ENCODE data around the gene TSFM. TPM values are rescaled to one million over a fixed set of nuclear protein-coding genes. Genes with fewer than 3 reads are reported as not detected.
"Not testable (repeated sequence)": the region's sequence is repeated elsewhere in the genome, so short reads cannot be mapped to it uniquely, and the experiment has no call there.

TSFM gene
- total RNA-seq, 1 experiment from 2014 or later = 67.8 TPM

DNA sequence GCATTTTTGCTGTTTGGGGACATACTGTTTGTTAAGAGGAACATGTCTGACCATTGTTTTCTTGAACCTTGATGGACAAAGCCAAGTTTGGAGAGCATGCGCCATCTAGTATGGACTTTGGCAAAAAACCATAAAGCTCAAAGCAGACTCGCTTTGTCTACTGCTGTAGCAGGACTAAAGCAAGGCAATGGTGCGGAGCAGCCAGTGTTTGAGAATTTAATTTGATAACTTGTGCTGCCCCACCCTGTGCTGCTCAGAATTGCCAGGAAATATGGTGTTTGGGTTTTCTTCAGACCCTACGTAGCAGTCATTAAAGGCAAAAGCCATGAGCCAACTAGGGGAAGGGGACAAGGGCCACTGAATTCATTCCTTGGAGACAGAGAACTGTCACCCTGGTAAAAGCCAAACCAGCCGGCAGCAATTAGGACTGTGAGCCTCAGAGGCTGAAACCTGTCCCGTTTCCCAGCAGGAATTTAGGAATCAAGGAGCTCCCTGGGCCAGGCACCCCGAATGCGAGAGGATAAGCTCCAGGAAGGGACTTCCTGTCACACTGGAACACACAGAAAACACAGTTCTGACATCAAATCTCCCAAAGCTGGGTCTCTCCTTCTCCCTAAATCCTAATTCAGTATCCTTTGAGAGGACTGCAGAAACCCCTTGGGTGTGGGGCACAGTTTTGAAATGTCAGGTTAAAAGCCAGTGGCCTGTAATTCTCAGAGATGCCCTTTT is 34.8 kb downstream of the TSFM start:
- Histone ChIP-seq H3K4me3 (ENCODE audit: insufficient read depth, low read depth, low read length) (no peak overlapping the region), H3K27me3 (ENCODE audit: control insufficient read depth, insufficient read depth, low read length) (no peaks in the 10 kb centered on the region), H3K36me3 (replicated peaks; ENCODE audit: control insufficient read depth, insufficient read depth, low read length) (peaks cover 2% of the 10 kb centered on the region; the same call in 1 of the 2 replicates)
- DNase-seq = no peak

DNA sequence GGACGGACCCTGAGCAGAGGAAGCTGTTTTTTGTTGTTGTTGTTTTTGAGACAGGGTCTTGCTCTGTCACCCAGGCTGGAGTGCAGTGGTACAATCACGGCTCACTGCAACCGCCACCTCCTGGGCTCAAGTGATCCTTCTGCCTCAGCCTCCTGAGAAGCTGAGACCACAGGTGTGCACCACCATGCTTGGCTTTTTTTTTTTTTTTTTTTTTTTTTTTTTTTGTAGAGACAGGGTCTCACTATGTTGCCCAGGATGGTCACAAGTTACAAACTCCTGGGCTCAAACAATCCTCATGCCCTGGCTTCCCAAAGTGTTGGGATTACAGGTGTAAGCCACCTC is 35.4 kb downstream of the TSFM start:
- H3K27me3 ChIP-seq (ENCODE audit: control insufficient read depth, insufficient read depth, low read length); DNase-seq; H3K4me3 ChIP-seq (ENCODE audit: insufficient read depth, low read depth, low read length); H3K36me3 ChIP-seq (replicated peaks; ENCODE audit: control insufficient read depth, insufficient read depth, low read length): not testable (repeated sequence)

DNA sequence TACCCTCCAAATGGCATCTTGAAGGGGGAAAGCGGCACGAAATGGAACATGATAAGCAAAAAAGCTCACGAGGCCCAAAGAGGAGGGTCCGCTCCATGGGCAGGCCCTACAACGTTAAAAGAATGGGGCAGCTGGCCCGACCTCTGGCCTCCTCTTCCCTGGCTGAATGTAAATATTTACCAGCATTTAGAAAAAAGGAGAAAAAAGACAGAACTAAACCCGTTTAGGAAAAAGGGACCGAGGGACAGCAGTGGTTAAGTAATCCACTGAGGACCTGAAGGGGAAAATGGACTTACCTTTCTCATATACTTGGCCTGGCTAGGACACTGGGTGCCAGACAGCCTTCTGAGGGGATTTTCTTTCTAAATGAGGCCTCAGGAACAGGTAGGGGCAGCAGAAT is 37.5 kb downstream of the TSFM start:
- H3K36me3 ChIP-seq (replicated peaks; ENCODE audit: control insufficient read depth, insufficient read depth, low read length) = peaks cover 26% of the 10 kb centered on the region
- DNase-seq; H3K27me3 ChIP-seq (ENCODE audit: control insufficient read depth, insufficient read depth, low read length); H3K4me3 ChIP-seq (ENCODE audit: insufficient read depth, low read depth, low read length): not testable (repeated sequence)

DNA sequence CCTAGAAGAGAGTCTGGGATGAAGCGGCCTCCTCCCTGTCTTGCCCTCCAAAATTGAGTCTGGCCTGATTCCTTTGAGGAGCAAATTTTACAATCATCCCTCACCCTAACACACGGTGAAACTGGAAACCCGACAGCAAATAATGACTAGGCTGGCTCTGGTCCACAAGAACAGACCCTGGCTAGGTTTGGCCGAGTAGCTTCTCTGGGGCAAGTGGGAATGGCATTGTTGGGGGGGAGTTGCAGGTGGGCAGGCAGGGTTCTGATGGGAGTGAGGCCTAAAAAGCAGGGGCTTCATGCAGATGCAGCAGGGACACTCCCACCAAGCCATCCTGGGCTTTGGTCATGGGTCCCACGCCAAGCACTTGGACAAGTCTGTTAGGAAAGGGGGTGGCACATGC is 38.4 kb downstream of the TSFM start:
- H3K36me3 ChIP-seq (replicated peaks; ENCODE audit: control insufficient read depth, insufficient read depth, low read length) = peaks cover 33% of the 10 kb centered on the region
- H3K4me3 ChIP-seq (ENCODE audit: insufficient read depth, low read depth, low read length); H3K27me3 ChIP-seq (ENCODE audit: control insufficient read depth, insufficient read depth, low read length); DNase-seq: not testable (repeated sequence)

DNA sequence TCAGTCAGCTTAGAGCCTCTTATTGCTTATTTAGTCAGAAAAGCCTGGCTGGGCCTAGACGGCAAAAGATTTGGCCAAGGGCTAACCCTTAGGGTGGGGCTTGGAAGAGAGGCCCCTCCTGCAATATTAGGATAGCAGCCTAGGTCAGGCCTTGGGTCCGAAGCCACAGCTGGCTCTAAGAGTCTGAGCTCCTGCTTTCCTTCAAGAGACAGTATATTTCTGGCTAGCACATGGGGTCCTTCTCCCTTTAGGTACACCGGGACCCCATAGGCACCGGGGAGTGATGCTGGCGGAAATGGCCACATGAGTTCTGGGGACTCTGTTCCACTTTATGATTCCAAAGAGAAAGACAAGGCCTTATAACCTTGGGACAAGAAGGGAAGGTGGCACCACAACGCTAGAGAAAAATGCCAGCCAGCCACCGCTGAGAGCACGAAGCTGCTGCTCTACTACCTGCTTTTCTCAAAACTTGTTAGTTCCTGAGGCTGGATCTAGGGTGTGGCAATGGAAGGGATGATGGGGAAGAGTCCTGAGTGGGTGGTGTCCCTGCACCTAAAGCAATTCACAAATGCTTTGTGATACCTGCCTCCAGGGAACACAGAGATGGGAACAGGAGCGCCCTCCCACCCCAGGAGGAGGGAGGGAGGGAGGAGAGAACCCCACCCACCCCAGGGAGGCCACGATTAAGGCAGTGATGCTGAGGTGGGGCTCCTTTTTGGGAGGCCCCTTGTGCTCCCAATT is 39.1 kb downstream of the TSFM start:
- H3K4me3 ChIP-seq (ENCODE audit: insufficient read depth, low read depth, low read length) = no peak overlapping the region
- H3K36me3 ChIP-seq (replicated peaks; ENCODE audit: control insufficient read depth, insufficient read depth, low read length) = peaks cover 40% of the 10 kb centered on the region
- DNase-seq = no peak
- H3K27me3 ChIP-seq (ENCODE audit: control insufficient read depth, insufficient read depth, low read length) = no peaks in the 10 kb centered on the region

DNA sequence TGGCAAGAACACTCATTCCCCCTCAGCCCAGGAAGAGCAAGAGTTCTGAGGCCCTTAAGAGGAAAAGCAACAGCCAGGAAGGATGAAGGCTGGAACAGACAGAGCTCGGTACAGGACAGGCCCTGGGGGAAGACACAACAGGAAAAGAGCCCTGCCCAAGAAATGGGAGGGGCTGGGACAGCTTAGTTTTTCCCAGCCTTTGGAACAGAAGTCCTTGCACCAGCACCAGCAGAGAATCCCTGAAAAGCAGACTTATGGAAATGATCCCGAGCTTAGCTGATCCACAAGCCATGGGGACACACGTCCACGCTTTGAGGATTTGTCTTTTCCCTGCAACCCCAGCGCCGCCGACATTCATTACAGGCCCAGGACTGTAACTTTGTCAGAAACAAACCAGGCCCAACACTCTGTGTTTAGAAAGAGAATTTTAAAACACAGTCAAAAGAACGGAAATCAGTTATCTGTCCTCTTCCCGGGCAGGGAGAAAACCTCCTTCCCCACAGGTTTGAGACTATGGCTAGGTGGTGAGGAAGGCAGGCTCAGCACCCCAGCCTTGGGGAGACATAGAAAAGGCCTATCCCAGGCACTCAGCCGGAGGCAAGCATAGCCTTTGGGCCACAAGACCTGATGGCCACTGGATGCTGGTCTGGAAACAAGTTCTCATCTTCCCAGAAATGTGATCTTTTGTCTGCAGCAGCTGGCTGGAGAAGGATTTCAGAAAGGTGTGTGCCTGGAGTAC is 40.0 kb downstream of the TSFM start:
- no peak for DNase-seq
- H3K27me3 ChIP-seq (ENCODE audit: control insufficient read depth, insufficient read depth, low read length) = no peaks in the 10 kb centered on the region
- H3K4me3 ChIP-seq (ENCODE audit: insufficient read depth, low read depth, low read length) = no peak overlapping the region
- H3K36me3 ChIP-seq (replicated peaks; ENCODE audit: control insufficient read depth, insufficient read depth, low read length) = peaks cover 48% of the 10 kb centered on the region

DNA sequence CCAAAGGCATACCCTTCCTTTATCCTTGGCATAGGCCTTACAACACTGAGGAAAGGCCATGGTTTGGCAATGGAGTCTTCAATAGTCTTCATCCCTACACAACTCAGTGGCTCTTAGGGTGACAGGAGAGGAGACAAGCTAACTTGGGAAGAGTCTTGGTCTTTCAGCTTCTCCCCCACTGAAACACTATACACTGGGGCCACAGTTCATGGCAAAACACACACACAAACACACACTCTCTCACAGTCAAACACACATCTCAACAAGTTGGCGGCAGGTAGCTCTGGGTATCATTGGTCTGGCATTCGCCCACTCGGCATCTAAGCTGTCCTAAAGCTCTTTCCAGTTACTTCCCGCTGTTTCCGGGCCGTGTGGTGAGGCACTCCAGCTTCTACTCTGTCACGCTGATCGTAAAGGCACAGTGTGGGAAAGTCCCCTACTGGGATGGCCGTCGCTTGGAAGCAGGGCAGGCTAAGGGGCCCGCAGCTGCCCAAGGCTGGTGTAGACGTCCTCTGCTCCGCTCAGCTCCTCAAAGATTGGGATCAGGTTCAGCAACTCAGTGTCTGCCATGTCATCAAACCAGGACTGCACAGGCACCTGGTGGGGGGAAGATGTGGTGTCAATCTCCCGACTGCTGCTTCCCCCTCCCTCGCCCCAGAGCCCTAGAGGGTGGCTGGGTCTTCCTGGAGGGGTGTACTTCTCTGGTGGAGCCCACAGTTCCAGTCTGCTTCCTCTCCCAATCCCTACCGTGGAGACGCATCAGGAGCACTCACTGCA is 40.7 kb downstream of the TSFM start:
- DNase-seq = no peak
- H3K27me3 ChIP-seq (ENCODE audit: control insufficient read depth, insufficient read depth, low read length) = no peaks in the 10 kb centered on the region
- no peak overlapping the region for H3K4me3 ChIP-seq (ENCODE audit: insufficient read depth, low read depth, low read length)
- H3K36me3 ChIP-seq (replicated peaks; ENCODE audit: control insufficient read depth, insufficient read depth, low read length) = peaks cover 52% of the 10 kb centered on the region

DNA sequence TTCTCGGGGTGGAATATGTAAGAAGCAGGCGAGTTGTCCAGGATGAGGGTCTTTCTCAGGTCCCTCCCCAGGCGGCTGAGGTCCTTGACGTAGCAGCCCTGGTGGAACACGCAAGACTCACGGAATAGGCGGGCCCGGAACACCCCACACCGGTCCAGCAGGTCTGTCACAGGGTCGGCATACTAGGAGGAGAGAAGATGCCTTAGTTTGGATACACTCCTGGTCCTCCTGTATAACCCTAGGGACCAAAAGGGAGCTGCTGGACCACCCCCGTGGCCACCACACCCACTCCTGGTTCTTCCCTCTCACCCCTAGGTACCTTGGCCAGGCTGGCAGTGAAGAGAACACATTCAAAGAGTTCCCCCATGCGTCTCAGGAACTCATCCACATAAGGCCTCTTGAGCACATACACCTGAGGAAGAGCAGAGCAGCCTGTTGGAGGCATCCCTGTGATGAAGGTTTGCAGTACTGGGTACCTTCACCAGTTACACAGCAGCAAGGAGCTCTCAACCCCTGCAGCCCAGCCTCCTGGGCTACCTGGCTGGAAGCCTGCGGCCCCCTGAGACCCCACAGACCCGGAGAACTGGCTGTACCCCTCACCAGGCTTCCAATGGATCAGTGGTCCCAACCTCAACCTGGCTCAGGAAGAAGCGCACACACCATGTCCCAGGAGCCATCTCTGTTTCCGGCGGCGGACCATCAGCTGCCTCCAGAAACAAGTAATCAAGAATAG is 41.5 kb downstream of the TSFM start:
- H3K4me3 ChIP-seq (ENCODE audit: insufficient read depth, low read depth, low read length) = no peak overlapping the region
- no peak for DNase-seq
- H3K27me3 ChIP-seq (ENCODE audit: control insufficient read depth, insufficient read depth, low read length) = no peaks in the 10 kb centered on the region
- peaks cover 58% of the 10 kb centered on the region for H3K36me3 ChIP-seq (replicated peaks; ENCODE audit: control insufficient read depth, insufficient read depth, low read length)

DNA sequence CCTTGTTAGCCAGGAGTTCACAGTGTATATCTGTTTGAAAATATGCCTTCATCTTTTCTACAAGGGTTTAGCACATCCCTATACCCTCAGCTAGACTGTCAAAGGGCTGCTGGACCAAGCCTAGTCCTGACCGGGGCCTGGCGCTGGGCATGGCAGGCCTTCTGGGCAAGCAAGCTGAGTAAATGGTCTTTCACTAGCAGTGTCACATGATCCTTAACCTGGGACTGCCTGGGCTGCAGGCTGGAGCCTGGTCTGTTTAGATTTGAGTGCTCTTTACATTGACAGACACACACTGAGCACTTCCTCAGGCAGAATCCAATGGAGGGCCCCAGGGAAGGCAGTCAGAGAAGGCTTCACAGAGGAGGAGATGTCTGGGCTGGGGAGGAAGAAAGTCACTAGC is 42.9 kb downstream of the TSFM start:
- Histone ChIP-seq H3K36me3 (replicated peaks; ENCODE audit: control insufficient read depth, insufficient read depth, low read length) (peaks cover 63% of the 10 kb centered on the region), H3K27me3 (ENCODE audit: control insufficient read depth, insufficient read depth, low read length) (no peaks in the 10 kb centered on the region)
- DNase-seq = no peak

DNA sequence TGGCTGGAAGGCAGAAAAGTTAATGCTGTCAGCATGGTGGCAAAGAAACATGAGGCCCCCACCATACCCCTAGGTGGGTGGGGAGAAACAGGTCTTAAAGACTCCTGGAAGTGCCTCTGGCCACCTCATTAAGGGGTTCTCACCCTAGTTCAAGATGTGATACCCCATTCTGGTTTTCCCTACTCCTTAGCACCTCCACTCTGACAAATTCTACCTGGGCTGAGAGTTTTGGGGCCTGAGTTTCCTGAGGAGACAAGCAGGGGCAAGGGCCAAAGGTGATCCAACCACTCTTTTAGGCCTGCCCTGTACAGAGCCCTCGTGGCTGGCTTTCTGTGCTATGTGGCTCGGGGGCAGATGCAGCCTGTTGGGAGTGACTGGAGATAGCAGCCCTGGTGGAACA is 43.8 kb downstream of the TSFM start:
- H3K36me3 ChIP-seq (replicated peaks; ENCODE audit: control insufficient read depth, insufficient read depth, low read length) = peaks cover 63% of the 10 kb centered on the region
- H3K4me3 ChIP-seq (ENCODE audit: insufficient read depth, low read depth, low read length) = no peak overlapping the region
- no peak for DNase-seq
- no peaks in the 10 kb centered on the region for H3K27me3 ChIP-seq (ENCODE audit: control insufficient read depth, insufficient read depth, low read length)

More for the DNA sequence above, 42.9 kb downstream of the TSFM start:
- H3K4me3 ChIP-seq (ENCODE audit: insufficient read depth, low read depth, low read length) = no peak overlapping the region

DNA sequence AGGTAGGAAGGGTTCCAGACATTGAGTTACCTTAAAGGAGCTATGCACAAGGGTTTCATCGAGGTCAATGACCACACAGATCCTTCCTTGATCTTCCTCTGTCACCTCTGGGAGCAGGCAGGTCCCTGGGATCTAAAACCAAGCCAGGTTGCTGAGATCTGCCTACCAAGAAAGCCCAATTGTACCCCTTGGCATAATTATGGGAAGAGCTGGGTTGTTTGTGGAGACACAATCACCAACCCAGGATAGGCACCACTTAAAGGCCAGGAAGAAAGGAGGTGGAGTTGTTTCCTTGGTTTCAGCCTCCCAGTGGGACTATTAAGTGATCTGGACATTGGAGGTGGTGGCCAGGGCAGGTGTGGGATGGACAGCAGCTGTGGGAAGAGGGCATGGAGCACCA is 44.4 kb downstream of the TSFM start:
- no peak overlapping the region for H3K4me3 ChIP-seq (ENCODE audit: insufficient read depth, low read depth, low read length)
- no peaks in the 10 kb centered on the region for H3K27me3 ChIP-seq (ENCODE audit: control insufficient read depth, insufficient read depth, low read length)
- no peak for DNase-seq
- peaks cover 63% of the 10 kb centered on the region for H3K36me3 ChIP-seq (replicated peaks; ENCODE audit: control insufficient read depth, insufficient read depth, low read length)

DNA sequence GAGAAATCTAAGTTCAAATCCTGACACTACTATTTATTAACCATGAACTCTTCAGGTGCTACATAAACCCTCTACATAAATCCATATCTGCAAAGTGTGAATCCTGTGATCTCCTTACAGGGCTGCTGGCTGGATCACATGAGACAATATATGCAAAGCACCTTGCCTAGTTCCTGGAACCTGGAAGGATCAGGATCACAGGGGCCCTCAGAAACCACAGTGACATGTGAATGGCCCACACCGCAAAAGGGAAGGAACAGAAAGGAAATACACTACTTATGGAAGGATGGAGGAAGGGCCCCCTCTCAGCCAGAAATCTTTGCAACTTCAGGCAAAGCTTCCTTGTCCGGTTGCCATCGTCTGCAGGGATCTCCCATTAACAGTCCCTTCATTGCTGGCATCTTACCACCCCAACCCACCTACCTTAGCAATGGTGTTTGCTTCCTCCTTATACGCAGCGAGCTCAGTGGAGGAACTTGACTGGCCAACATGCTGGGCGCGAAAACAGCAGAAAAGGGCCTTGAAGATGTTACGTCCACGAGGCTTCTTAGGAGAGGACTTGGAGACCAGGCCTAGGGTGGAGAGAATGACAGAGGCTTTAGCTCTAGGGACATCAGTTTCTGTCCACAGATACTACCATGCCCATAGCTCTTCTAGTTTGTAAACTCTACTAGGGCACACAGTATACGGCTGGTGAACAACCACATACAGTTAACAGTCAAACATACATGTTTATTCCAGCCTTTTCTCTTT is 46.6 kb downstream of the TSFM start:
- Histone ChIP-seq H3K36me3 (replicated peaks; ENCODE audit: control insufficient read depth, insufficient read depth, low read length) (peaks cover 46% of the 10 kb centered on the region), H3K27me3 (ENCODE audit: control insufficient read depth, insufficient read depth, low read length) (no peaks in the 10 kb centered on the region), H3K4me3 (ENCODE audit: insufficient read depth, low read depth, low read length) (no peak overlapping the region)
- DNase-seq = no peak

DNA sequence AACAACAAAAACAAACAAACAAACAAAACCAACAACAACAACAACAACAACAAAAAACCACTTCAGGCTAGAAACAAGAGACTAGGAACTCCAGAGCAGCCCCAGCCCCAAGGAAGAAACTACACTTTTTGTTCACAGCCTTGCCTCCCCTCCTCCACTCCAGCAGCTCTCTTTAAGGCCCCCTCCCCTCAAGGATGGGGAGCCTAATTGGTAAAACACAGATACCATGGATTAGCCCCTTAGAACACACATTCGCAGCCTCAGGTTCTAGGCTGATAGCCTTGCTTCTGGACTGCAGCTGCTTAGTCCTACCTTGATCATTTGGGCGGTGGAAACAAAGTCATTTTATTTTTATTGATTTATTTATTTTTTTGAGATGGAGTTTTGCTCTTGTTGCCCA is 47.8 kb downstream of the TSFM start:
- H3K36me3 ChIP-seq (replicated peaks; ENCODE audit: control insufficient read depth, insufficient read depth, low read length) = peaks cover 35% of the 10 kb centered on the region
- H3K27me3 ChIP-seq (ENCODE audit: control insufficient read depth, insufficient read depth, low read length) = no peaks in the 10 kb centered on the region
- no peak overlapping the region for H3K4me3 ChIP-seq (ENCODE audit: insufficient read depth, low read depth, low read length)
- no peak for DNase-seq
